Measurements from ENCODE around the gene EDC3.

Gene EDC3

DNA sequence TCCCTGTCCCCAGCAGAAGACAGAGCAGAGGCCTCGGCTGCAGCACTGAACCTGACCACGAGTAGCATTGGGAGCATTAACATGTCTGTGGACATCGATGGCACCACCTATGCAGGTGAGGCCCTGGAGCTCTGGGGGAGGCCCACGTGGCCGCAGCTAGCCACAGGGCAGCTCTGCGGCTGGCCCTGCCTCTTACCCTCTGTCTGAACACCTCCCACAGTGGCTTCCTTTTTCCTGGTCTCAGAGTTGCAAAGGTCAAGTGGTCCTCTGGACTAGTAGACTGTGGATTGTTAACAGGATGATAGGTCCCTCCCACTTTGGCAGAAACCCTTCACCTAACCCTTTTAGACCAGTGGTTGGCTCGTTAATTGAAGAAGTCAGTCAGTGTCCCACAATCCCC lies 102.7 kb downstream of the EDC3 start:
- Histone ChIP-seq H3K9me3 (ENCODE audit: control insufficient read depth, insufficient read depth, low read length) (no peaks in the 10 kb centered on the region), H3K9ac (ENCODE audit: low read depth, low read length) (no peak overlapping the region), H3K4me1 (ENCODE audit: insufficient read depth, low read length) (no peaks in the 10 kb centered on the region; the same call in 1 of the 2 replicates), H3K36me3 (ENCODE audit: insufficient read depth, low read length) (peaks cover 45% of the 10 kb centered on the region)

- peaks cover 3% of the 10 kb centered on the region; the same call in 1 of the 2 replicates for H3K4me1 ChIP-seq (ENCODE audit: insufficient read depth, low read length)
Measured at GRCh38 chr15:74592222-74592621, 103.6 kb downstream of the EDC3 start.

GRCh38 chr15:74589826-74590225 lies 106.0 kb downstream of the EDC3 start:
- Histone ChIP-seq H3K9ac (ENCODE audit: low read depth, low read length) (no peak overlapping the region), H3K4me1 (ENCODE audit: insufficient read depth, low read length) (peaks cover 3% of the 10 kb centered on the region; the same call in 1 of the 2 replicates), H3K36me3 (ENCODE audit: insufficient read depth, low read length) (peaks cover 47% of the 10 kb centered on the region), H3K9me3 (ENCODE audit: control insufficient read depth, insufficient read depth, low read length) (no peaks in the 10 kb centered on the region)

More at GRCh38 chr15:74592222-74592621, 103.6 kb downstream of the EDC3 start:
- no peak overlapping the region for H3K9ac ChIP-seq (ENCODE audit: low read depth, low read length)
- H3K36me3 ChIP-seq (ENCODE audit: insufficient read depth, low read length), result peaks cover 45% of the 10 kb centered on the region
- H3K9me3 ChIP-seq (ENCODE audit: control insufficient read depth, insufficient read depth, low read length), result no peaks in the 10 kb centered on the region

GRCh38 chr15:74585857-74586256 lies 110.0 kb downstream of the EDC3 start:
- Histone ChIP-seq H3K9me3 (ENCODE audit: control insufficient read depth, insufficient read depth, low read length) (no peaks in the 10 kb centered on the region), H3K9ac (ENCODE audit: low read depth, low read length) (no peak overlapping the region), H3K36me3 (ENCODE audit: insufficient read depth, low read length) (peaks cover 24% of the 10 kb centered on the region), H3K4me1 (ENCODE audit: insufficient read depth, low read length) (peaks cover 3% of the 10 kb centered on the region; the same call in 1 of the 2 replicates)

DNA sequence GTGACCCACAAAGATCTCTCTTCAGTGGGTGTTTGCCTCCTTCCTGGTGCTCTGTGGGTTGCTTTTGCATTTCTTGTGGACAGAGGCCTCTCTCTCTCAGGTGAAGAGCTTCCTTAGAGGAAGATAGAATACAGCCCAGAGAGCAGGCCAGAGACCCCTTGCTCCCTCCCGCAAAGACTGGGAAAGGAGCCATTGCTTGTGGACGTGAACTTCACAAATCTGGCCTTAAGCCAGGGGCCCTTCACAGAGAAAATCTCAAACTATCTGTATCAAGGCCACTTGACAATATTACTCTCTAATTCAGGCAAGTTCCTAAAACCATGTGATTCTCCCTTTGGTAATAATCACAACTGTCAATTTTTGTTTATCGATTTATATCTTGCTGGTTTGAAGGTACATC lies 110.6 kb downstream of the EDC3 start:
- peaks cover 3% of the 10 kb centered on the region; the same call in 1 of the 2 replicates for H3K4me1 ChIP-seq (ENCODE audit: insufficient read depth, low read length)
- no peaks in the 10 kb centered on the region for H3K9me3 ChIP-seq (ENCODE audit: control insufficient read depth, insufficient read depth, low read length)
- no peak overlapping the region for H3K9ac ChIP-seq (ENCODE audit: low read depth, low read length)
- peaks cover 18% of the 10 kb centered on the region for H3K36me3 ChIP-seq (ENCODE audit: insufficient read depth, low read length)

DNA sequence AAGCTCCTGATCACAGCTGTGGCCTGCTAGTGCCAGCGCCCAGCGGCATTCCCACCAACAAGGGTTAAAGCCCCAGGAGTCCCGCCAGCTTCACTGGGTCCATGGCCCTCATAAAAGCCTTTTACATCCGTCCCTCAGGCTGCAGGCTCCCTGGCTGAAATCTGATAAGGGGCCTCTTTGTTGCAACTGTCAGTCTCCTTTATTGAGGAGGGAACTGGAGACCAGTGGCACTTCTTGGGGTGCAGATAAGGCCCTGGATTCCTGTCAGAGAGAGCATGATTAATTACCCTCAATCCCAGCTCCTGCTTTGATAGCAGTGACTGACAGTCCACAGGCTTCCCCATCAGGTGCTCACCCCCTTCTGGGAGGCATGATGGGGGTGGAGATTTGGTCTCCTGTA lies 111.0 kb downstream of the EDC3 start:
- Histone ChIP-seq H3K9me3 (ENCODE audit: control insufficient read depth, insufficient read depth, low read length) (no peaks in the 10 kb centered on the region), H3K4me1 (ENCODE audit: insufficient read depth, low read length) (peaks cover 3% of the 10 kb centered on the region; the same call in 1 of the 2 replicates), H3K36me3 (ENCODE audit: insufficient read depth, low read length) (peaks cover 13% of the 10 kb centered on the region), H3K9ac (ENCODE audit: low read depth, low read length) (no peak overlapping the region)

DNA sequence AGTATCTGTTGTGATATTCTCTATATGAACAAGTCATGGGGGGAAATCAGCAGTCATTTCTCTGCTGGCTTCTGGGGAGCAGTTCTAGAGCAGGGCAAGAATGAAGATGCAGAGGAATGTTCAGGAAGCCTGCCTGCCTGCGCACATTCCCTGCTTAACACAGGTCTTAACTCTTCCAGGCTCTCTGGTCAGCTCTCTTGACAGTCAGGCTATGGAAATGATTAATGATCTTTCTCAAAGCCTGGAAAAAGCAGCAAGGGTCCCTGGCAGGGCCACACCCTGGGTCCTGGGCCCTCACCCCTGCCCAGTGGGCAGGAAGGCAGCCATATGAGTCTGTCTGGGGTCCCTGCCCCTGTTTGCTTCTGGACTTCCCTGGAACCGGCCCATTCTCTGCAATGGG lies 111.6 kb downstream of the EDC3 start:
- Histone ChIP-seq H3K9me3 (ENCODE audit: control insufficient read depth, insufficient read depth, low read length) (no peaks in the 10 kb centered on the region), H3K4me1 (ENCODE audit: insufficient read depth, low read length) (peaks cover 3% of the 10 kb centered on the region; the same call in 1 of the 2 replicates), H3K9ac (ENCODE audit: low read depth, low read length) (no peak overlapping the region), H3K36me3 (ENCODE audit: insufficient read depth, low read length) (peaks cover 9% of the 10 kb centered on the region)
